HepG2 (cell line): ENCODE measurements around the gene SDC3. TPM values are rescaled to one million over a fixed set of nuclear protein-coding genes. Genes with fewer than 3 reads are reported as not detected.

ENCODE experiments used
- GPN1 ChIP-seq: sonication (generic); formaldehyde crosslinking; IDR thresholded peaks from 2 replicates; pipeline ENCODE4 v1.5.1; 2020; ENCODE audit warnings: missing genetic modification reagents, borderline replicate concordance
- ISX ChIP-seq: sonication (generic); formaldehyde crosslinking; conservative IDR thresholded peaks from 2 replicates; pipeline ENCODE4 v1.5.0; 2020; ENCODE audit warnings: missing genetic modification reagents
- REXO4 ChIP-seq: sonication (generic); formaldehyde crosslinking; IDR thresholded peaks from 2 replicates; pipeline ENCODE4 v1.8.0; 2022; ENCODE audit warnings: missing genetic modification reagents, mild to moderate bottlenecking, borderline replicate concordance
- SAFB2 ChIP-seq: sonication (generic); formaldehyde crosslinking; IDR thresholded peaks from 2 replicates; pipeline ENCODE4 v1.5.1; 2020; ENCODE audit warnings: missing genetic modification reagents, low read depth, mild to moderate bottlenecking, borderline replicate concordance
- SMC3 ChIP-seq: IDR thresholded peaks from 2 replicates; pipeline ENCODE4 v1.6.1; 2011; ENCODE audit warnings: low read length, improper control_type of control experiment
- THAP11 ChIP-seq: IDR thresholded peaks from 2 replicates; pipeline ENCODE4 v1.6.1; 2016; ENCODE audit warnings: missing biosample characterization, missing genetic modification reagents
- ZFX ChIP-seq: sonication (generic); formaldehyde crosslinking; IDR thresholded peaks from 2 replicates; pipeline ENCODE4 v1.4.0; 2020; ENCODE audit warnings: mild to moderate bottlenecking, low read depth, missing genetic modification reagents, moderate library complexity
- ZNF136 ChIP-seq: sonication (generic); formaldehyde crosslinking; IDR thresholded peaks from 2 replicates; pipeline ENCODE4 v1.8.1; 2022; ENCODE audit warnings: low read depth, mild to moderate bottlenecking, moderate library complexity, missing genetic modification reagents
- ZNF276 ChIP-seq: sonication (generic); formaldehyde crosslinking; IDR thresholded peaks from 2 replicates; pipeline ENCODE4 v1.4.0; 2020; ENCODE audit warnings: mild to moderate bottlenecking, low read depth, missing genetic modification reagents
- ZNF407 ChIP-seq: sonication (generic); formaldehyde crosslinking; IDR thresholded peaks from one replicate; pipeline ENCODE4 v1.5.1; 2020; ENCODE audit warnings: mild to moderate bottlenecking, missing genetic modification reagents; ENCODE audit errors: not compliant biosample characterization
- ZNF788 ChIP-seq: sonication (generic); formaldehyde crosslinking; IDR thresholded peaks from 2 replicates; pipeline ENCODE4 v1.5.0; 2020; ENCODE audit warnings: mild to moderate bottlenecking, missing genetic modification reagents, borderline replicate concordance
- polyA plus RNA-seq, 8 experiments: library from polyadenylated mRNA; depleted of rRNA in 3 of 8; stranded (reverse) in 7 of 8; unstranded in 1 of 8; fragments of >200 nt; fragmentation: Illumina TruSeq in 4 of 8; extraction: Trizol in 4 of 8; gene quantifications; 2 replicates each; pipeline versions ENCODE4 v1.2.1 to v1.2.3, GENCODE V29; 2011 to 2016; ENCODE audit warnings: low read depth in 4 of 8, missing spikeins in 1 of 8, mixed read lengths in 1 of 8; ENCODE audit not compliant: insufficient read depth in 1 of 8
- total RNA-seq, 5 experiments: library from RNA; depleted of rRNA; stranded (reverse); fragments of >200 nt; fragmentation: Illumina TruSeq; extraction: Trizol; gene quantifications; 2 replicates each; pipeline ENCODE4 v1.2.3, GENCODE V29; 2016; ENCODE audit warnings: low read depth in 1 of 5
- TF ChIP-seq, protein P1 (sequence below): IDR thresholded peaks from 2 replicates; pipeline ENCODE4 v1.6.1; 2016; ENCODE audit warnings: low read depth
- TF ChIP-seq, protein P2 (sequence below): sonication (generic); formaldehyde crosslinking; IDR thresholded peaks from 2 replicates; pipeline ENCODE4 v1.5.1; 2020; ENCODE audit warnings: mild to moderate bottlenecking, moderate library complexity, missing genetic modification reagents

The SDC3 gene
- total and polyA plus RNA-seq, 2 of the 13 experiments (the other 11 are each of a cell fraction or from before 2014, with no cell fraction given) = 0.49 to 0.84 TPM

GRCh38 chr1:30929135-30929889, 20.8 kb upstream of the SDC3 start (continued):
- TF ChIP-seq, protein P1, sequence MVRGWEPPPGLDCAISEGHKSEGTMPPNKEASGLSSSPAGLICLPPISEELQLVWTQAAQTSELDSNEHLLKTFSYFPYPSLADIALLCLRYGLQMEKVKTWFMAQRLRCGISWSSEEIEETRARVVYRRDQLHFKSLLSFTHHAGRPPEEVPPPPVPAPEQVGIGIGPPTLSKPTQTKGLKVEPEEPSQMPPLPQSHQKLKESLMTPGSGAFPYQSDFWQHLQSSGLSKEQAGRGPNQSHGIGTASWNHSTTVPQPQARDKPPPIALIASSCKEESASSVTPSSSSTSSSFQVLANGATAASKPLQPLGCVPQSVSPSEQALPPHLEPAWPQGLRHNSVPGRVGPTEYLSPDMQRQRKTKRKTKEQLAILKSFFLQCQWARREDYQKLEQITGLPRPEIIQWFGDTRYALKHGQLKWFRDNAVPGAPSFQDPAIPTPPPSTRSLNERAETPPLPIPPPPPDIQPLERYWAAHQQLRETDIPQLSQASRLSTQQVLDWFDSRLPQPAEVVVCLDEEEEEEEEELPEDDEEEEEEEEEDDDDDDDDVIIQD = 0 out of 2 replicates have a peak, but pooled peaks have one; percentile 46
- TF ChIP-seq ZNF407 (CRISPR knock-in tag) (peak; percentile 39), ZFX (CRISPR knock-in tag) (peak; percentile 27; the same call in 1 of the 2 replicates), THAP11 (CRISPR knock-in tag) (no peak), ZNF136 (no peak), ISX (CRISPR knock-in tag) (no peak), GPN1 (CRISPR knock-in tag) (no peak), ZNF276 (no peak), SAFB2 (CRISPR knock-in tag) (no peak), ZNF788 (CRISPR knock-in tag) (peak; percentile 24; the same call in 1 of the 2 replicates), SMC3 (peak; percentile 72; the same call in 1 of the 2 replicates), REXO4 (CRISPR knock-in tag) (no peak)
- TF ChIP-seq, protein P2, sequence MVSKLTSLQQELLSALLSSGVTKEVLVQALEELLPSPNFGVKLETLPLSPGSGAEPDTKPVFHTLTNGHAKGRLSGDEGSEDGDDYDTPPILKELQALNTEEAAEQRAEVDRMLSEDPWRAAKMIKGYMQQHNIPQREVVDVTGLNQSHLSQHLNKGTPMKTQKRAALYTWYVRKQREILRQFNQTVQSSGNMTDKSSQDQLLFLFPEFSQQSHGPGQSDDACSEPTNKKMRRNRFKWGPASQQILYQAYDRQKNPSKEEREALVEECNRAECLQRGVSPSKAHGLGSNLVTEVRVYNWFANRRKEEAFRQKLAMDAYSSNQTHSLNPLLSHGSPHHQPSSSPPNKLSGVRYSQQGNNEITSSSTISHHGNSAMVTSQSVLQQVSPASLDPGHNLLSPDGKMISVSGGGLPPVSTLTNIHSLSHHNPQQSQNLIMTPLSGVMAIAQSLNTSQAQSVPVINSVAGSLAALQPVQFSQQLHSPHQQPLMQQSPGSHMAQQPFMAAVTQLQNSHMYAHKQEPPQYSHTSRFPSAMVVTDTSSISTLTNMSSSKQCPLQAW = peak; percentile 48; the same call in 1 of the 2 replicates
